GM18520 (cell line): ENCODE results near the gene FABP6.
"Not testable (repeated sequence)": the region's sequence is repeated elsewhere in the genome, so short reads cannot be mapped to it uniquely, and the experiment has no call there.

Source experiments
- ATAC-seq: cut with Tn5 transposase; IDR thresholded peaks from one replicate; pipeline ENCODE4 v1.9.1; 2021; ENCODE audit not compliant: unreplicated experiment

Gene FABP6

GRCh38 chr5:160219356-160219755 is 9.9 kb upstream of the FABP6 start:
- no peak for ATAC-seq

- ATAC-seq, result no peak
Observed at GRCh38 chr5:160221082-160221481, 8.2 kb upstream of the FABP6 start.

- ATAC-seq, result no peak
Observed at GRCh38 chr5:160227012-160227411, 2.3 kb upstream of the FABP6 start.

DNA sequence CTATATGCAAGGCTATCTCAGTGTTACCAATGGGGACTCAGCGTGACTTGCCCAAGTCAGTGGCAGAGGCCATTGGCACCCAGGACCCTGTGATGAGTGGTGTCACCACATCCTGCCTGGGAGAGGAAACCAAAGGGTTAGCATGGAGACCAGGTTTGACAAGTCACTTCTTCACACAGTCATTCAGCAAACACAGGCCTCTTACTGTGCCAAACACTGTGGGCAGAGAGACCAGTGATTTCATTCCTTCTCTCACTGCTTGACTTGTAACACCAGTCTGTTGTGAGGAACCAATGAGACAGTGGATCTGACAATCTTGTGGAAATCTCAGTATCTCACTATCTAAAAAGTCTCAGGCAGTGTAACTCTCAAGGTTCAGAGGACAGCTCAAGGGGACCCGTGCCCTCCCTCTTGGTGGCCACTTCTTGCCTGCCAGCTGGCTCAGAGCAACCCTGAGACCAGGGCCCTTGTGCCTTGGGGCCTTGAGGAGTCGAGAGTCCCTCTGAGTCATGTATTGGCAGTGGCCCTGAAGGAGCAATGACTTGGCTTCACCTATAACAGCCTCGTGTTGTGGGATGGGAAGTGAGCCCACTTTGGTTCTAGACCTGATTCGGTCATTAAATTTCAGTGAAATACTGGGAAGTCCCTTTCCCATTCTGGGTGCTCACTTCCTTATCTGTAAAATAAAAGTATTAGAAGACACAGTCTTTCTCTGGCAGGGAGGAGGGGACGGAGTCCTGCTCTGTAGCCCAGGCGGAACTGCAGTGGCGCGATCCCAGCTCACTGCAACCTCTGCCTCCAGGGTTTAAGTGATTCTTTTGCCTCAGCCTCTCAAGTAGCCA is 1.6 kb downstream of the FABP6 start:
- ATAC-seq, result no peak

DNA sequence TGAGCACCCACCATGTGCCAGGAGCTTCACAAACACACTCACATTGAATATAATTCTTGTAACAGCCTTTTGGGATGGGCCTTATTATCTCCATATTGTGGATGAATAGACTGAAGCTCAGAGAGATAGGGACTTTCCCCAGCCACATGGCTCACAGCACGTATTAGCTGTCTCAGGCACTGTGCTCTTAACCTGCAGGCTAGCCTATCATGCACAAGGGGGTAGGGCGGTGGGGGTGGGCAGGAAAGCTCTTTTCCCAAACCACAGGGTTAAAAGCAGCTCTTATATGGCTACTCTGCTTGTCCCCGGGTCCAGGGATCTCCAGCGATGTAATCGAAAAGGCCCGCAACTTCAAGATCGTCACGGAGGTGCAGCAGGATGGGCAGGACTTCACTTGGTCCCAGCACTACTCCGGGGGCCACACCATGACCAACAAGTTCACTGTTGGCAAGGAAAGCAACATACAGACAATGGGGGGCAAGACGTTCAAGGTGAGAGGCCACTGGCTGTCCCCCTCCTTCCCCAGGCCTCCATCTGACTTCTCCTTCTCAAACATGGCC is 2.6 kb downstream of the FABP6 start:
- no peak for ATAC-seq

DNA sequence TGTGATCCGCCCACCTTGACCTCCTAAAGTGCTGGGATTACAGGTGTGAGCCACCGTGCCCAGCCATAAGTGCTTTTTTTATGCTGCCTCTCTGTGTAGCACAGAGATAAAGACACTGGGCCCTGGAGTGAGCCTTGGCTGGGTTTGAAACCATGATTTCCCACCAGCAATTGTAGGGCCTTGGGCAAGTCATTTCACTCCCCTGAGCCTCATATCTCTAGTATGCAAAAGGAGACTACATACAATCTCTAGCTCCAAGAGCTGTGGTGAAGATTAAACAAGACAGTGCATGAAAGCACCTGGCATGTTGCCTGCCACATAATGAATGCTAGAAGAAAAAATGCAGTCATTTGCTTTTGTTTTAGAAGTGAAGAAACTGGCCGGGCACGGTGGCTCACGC is 3.9 kb downstream of the FABP6 start:
- ATAC-seq, result peak; percentile 43

DNA sequence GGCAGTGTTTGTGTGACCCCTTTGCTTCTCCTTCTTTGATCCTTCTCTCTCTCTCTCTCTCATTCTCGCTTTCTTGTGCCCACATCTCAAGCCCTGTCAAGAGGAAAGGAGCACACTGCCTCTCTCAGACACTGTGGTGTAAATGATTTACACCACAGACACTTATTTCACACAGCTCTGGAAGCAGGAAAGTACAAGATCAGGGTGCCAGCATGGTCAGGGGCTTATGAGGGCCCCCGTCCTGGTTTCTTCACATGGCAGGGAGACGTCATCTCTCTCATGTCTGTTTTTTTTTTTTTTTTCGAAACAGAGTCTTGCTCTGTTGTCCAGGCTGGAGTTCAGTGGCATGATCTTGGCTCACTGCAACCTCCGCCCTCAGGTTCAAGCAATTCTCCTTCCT is 6.4 kb downstream of the FABP6 start:
- no peak for ATAC-seq

DNA sequence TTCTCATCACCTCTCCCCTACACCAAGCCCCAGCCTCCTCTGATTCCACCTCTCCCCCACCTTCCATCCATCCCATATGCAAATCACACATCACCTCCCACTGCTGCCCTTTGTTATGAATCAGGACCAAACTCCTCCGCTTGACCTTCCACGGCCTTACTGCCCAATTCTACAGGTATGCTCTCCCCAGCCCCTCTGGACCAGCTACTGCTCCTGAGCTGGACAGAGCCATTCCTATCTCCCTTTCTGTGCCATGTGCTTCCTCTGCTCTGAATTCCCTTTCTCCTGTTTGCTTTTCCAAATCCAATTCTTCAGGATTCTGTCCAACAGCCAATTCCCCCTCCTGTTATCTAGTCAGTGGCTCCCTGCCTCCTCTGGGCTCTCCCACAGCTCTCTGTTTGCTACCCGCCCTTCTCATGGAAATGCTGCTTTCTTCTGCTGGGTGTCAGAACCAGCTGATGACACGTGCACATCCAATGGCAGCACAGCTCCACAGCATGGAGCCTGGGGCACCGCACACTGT is 8.3 kb downstream of the FABP6 start:
- no peak for ATAC-seq

DNA sequence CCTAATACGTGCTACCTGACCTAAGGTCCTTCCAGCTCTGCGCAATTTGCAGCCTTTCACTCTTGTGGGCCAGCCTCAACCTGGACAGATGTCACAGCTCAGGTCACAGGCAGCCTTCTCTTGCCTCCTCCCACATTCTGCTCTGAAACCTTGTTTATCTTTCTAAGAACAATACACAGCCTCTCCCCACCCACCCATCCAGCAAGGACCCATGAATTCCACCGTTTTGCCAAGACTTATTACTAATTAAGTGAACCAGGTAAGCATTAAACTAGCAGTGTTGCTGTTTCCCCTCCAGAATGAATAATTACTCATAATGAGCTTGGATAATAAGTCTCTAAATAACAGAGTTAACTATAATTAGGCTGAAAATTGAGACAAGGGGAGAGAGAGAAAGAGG is 11.0 kb downstream of the FABP6 start:
- no peak for ATAC-seq

- ATAC-seq, result no peak
Observed at GRCh38 chr5:160242145-160242544, 12.8 kb downstream of the FABP6 start.

DNA sequence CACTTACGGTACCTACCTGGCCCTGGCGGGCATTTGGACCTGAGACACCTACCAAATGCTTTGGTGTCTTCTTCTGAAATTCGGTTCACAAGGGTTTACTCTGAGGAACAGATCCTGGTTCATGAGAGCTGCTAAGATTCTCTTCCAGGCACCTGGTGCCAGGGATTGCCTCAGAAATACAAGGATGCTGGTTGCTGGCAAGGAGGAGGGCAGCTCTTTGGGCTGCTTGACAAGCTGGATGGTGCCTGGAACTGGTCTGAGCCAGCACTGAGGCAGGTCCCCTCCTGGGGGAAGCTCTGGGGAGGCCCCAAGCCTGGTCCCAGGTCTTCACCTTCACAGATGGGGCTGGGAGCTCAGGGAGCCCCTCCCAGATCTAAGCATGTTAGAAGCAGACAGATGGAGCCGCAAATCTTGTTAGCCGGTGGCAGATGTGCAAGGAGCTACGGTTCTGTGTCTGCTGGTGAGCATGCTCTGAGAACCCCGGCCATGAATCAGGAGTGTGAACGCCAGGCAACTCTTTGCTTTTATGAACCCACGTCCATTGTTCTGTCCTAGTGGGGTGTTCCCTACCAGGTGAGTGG is 16.3 kb downstream of the FABP6 start:
- ATAC-seq, result no peak

GRCh38 chr5:160249570-160249969 is 20.3 kb downstream of the FABP6 start:
- ATAC-seq, result not testable (repeated sequence)

DNA sequence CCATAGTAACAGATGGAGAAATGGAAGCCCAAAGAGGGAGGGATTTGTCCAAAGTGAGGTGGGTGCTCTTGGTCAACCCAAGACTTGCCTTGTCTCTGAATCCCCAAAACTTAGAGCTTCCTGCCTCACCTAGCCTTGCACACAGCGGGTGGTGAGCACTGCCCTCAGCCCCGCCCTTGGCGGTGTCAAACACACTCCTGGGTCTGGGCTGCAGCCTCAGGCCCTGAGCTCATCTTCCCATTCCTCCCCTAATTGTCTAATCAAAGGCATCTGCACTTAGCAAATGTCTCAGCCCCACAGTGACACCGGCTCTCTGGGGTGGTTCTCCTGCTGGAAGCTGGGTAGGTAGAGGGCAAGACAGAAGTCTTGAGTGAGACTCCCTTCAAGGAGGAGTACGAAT is 20.9 kb downstream of the FABP6 start:
- no peak for ATAC-seq

DNA sequence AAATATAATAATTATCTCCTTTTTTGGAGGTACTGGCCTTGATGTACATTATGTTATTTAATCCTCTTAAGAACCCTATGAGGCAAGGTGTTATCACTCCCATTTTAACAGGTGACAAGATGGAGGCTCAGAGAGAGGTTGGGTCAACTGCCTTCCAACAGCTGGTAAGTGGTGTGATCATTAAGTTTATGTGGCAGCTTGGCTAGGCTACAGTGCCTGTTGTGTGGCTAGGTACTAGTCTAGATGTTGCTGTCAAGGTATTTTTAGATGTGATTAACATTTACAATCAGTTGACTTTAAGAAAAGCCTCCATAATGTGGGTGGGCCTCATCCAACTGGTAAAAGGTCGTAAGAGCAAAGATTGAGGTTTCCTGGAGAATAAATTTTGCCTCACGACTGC is 21.5 kb downstream of the FABP6 start:
- no peak for ATAC-seq

GRCh38 chr5:160251406-160252155 is 22.3 kb downstream of the FABP6 start:
- no peak for ATAC-seq

GRCh38 chr5:160252916-160253315 is 23.6 kb downstream of the FABP6 start:
- ATAC-seq, result no peak

DNA sequence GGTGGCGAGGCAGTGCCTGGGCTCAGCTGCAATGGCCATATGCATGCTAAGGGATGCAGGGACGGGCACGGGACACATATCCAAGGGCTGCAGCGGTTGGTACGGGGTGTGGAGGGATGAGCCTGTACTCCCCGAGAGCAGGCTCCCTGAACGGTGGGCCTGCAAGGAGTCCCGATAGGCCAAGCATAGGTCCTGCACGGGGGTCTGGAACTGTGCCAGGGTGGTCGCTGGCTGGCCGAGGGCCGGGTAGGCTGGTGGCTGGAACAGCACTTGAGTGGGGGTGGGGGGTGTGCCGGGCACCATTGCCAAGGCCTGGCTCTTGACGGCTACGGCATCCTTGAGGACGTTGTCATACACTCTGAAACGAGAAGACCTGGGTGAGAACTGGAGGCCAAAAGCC is 24.1 kb downstream of the FABP6 start:
- no peak for ATAC-seq

DNA sequence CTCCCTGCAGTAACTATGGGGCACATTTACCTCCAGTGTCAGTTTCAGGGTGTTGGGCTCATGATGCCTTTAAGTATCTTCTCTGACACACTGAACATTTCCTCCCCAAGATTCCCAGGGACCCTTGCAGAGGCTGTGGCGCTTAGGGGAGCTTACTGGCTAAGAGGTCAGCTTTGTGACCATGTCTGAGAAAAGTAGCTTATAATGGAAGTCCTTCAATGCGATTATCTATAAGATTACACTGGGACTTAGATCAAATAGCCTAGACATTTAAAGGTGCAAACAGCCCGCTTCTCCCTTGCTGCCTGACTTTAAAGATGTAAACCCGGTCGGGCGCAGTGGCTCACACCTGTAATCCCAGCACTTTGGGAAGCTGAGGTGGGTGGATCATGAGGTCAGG is 25.4 kb downstream of the FABP6 start:
- no peak for ATAC-seq

DNA sequence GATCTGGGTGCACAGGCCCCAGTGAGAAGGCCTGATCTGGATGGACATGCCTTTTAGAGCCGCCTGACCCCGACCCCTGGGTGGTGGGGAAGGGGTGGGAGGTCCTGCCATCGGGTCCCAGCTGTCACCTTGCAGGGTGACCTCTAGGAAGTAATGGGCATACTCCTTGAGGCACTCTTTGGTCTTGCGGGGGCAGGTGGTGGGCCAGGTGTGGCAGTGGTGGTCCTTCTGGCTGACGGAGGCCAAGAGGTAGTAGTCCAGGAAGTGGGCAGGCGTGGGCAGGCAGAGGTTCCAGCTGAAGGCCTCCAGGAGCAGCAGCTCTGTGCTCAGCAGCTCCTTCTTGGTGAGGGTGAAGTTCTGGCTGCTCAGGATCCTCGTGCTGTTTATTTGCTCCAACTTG is 30.0 kb downstream of the FABP6 start:
- ATAC-seq, result no peak

GRCh38 chr5:160260006-160260775 is 30.9 kb downstream of the FABP6 start:
- ATAC-seq, result no peak
